ENCODE measurements around the gene ADRB2. TPM values are rescaled to one million over a fixed set of nuclear protein-coding genes. Genes with fewer than 3 reads are reported as not detected.

ADRB2 gene
- total RNA-seq, 1 experiment from 2014 or later = 0.26 TPM

DNA sequence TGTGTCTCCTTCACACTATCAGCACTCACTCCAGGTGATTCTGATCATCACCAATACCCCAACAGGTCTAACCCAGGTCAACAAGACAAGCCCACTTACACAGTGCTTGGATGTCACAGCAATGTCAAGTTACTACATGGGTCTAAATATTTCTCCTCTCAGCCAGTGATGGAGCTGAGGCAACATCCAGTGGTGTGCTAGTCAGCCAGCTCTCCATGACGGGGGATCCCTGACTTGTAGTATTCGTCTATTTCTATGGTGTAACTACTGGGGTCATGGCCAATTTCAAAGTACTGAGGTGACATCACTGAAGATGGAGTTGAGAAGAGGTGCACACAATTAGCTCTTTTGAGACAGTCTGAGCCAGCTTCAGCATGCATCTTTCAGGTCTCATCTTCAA, 31.1 kb downstream of the ADRB2 start:
- Histone ChIP-seq H3K56ac (ENCODE audit: insufficient read length, low read depth, low read length) (no peak overlapping the region), H3K18ac (ENCODE audit: insufficient read length, low read depth, low read length) (no peak overlapping the region), H3K23me2 (ENCODE audit: insufficient read length, low read depth, low read length, poor library complexity, severe bottlenecking) (no peaks in the 10 kb centered on the region), H3T11ph (ENCODE audit: low read length) (no peak overlapping the region), H2BK15ac (ENCODE audit: low read depth, low read length) (no peak overlapping the region), H3K23ac (ENCODE audit: insufficient read length, low read depth, low read length) (no peak overlapping the region), H2BK20ac (ENCODE audit: low read depth, low read length, poor library complexity, severe bottlenecking) (no peak overlapping the region), H3K9ac (ENCODE audit: extremely low read depth, insufficient read length, low read length) (no peak overlapping the region), H4K91ac (ENCODE audit: insufficient read length, low read depth, low read length) (no peak overlapping the region), H2AK5ac (ENCODE audit: insufficient read length, low read length) (no peak overlapping the region), H2BK12ac (ENCODE audit: insufficient read length, low read depth, low read length) (no peak overlapping the region), H4K20me1 (ENCODE audit: control insufficient read depth, insufficient read depth, insufficient read length) (no peaks in the 10 kb centered on the region), H3K27me3 (ENCODE audit: insufficient read depth, low read length) (no peaks in the 10 kb centered on the region), H3K4me1 (ENCODE audit: insufficient read depth, low read length) (no peaks in the 10 kb centered on the region), H4K5ac (ENCODE audit: insufficient read length, low read depth, low read length) (no peak overlapping the region), H3K79me2 (ENCODE audit: insufficient read depth, low read length) (no peaks in the 10 kb centered on the region), H3K27ac (ENCODE audit: insufficient read length, low read depth, low read length) (no peak overlapping the region), H3K79me1 (ENCODE audit: insufficient read depth, low read depth, low read length, poor library complexity, severe bottlenecking) (no peaks in the 10 kb centered on the region), H3K4ac (ENCODE audit: low read depth, low read length) (no peak overlapping the region), H2BK5ac (ENCODE audit: insufficient read length, low read length) (no peak overlapping the region), H2BK120ac (ENCODE audit: low read depth, low read length, poor library complexity, severe bottlenecking) (no peak overlapping the region), H3K14ac (ENCODE audit: insufficient read depth, low read length) (no peak overlapping the region), H3K4me2 (ENCODE audit: insufficient read depth, insufficient read length, low read length) (no peak overlapping the region), H4K8ac (replicated peaks; ENCODE audit: insufficient read length, low read depth, low read length) (no peak overlapping the region), H3K9me3 (ENCODE audit: control insufficient read depth, low read depth, low read length) (no peaks in the 10 kb centered on the region), H2AFZ (ENCODE audit: low read length) (no peak overlapping the region)
- Mint-ChIP-seq H3K27ac (no peak overlapping the region), H3K9me3 (no peaks in the 10 kb centered on the region; a peak in 1 of 5 replicates), H3K4me1 (no peaks in the 10 kb centered on the region), H3K36me3 (ENCODE audit: insufficient read depth in 1 of 3, low read depth in 3 of 3) (no peaks in the 10 kb centered on the region), H3K27me3 (ENCODE audit: low read depth) (no peaks in the 10 kb centered on the region; the same call in 1 of the 2 replicates), H3K4me3 (no peak overlapping the region)
- no CpG with 5 or more reads among the region's 2 CpGs for WGBS (ENCODE audit: extremely low coverage, insufficient read length, low lambda C conversion rate)
- TF ChIP-seq, protein P1, sequence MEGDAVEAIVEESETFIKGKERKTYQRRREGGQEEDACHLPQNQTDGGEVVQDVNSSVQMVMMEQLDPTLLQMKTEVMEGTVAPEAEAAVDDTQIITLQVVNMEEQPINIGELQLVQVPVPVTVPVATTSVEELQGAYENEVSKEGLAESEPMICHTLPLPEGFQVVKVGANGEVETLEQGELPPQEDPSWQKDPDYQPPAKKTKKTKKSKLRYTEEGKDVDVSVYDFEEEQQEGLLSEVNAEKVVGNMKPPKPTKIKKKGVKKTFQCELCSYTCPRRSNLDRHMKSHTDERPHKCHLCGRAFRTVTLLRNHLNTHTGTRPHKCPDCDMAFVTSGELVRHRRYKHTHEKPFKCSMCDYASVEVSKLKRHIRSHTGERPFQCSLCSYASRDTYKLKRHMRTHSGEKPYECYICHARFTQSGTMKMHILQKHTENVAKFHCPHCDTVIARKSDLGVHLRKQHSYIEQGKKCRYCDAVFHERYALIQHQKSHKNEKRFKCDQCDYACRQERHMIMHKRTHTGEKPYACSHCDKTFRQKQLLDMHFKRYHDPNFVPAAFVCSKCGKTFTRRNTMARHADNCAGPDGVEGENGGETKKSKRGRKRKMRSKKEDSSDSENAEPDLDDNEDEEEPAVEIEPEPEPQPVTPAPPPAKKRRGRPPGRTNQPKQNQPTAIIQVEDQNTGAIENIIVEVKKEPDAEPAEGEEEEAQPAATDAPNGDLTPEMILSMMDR (conservative IDR thresholded peaks at IDR 0.05) = no peak
- no peak for DNase-seq

Data from H9 (cell line).